Measurements from ENCODE around the gene GRID1.

GRCh38 chr10:86356296-86356695 is 10.3 kb downstream of the GRID1 start:
- TF ChIP-seq EZH2 (IDR thresholded peaks at IDR 0.05; ENCODE audit: insufficient read depth, poor library complexity, severe bottlenecking) (no peak), EZH2phosphoT487 (IDR thresholded peaks at IDR 0.05; ENCODE audit: insufficient read depth, low read depth) (no peak)
